Smooth muscle cell (in vitro differentiated cells): ENCODE measurements around the gene ANKHD1. TPM values are rescaled to one million over a fixed set of nuclear protein-coding genes. Genes with fewer than 3 reads are reported as not detected.

Experiments used
- DNase-seq: peaks from one replicate; lab custom pipeline; 2025; ENCODE audit not compliant: unreplicated experiment; lab: John Stamatoyannopoulos, UW
- H2AFZ ChIP-seq: fragments of 200-600 bp; sonication (generic); 2 replicates; pipeline ENCODE4 v1.6.0; 2016; ENCODE audit warnings: antibody characterized with exemption, low read depth, mild to moderate bottlenecking
- H3F3A ChIP-seq: fragments of 200-600 bp; sonication (generic); 2 replicates; pipeline ENCODE4 v1.6.0; 2017; ENCODE audit warnings: antibody characterized with exemption, low read depth
- H3K27ac ChIP-seq: fragments of 200-600 bp; sonication (generic); 2 replicates; pipeline ENCODE4 v1.5.1; 2016; ENCODE audit warnings: low read depth, mild to moderate bottlenecking
- H3K27me3 ChIP-seq: fragments of 200-600 bp; sonication (generic); 2 replicates; pipeline ENCODE4 v1.6.1; 2016; ENCODE audit warnings: low read depth, mild to moderate bottlenecking
- H3K36me3 ChIP-seq: fragments of 200-600 bp; sonication (generic); 2 replicates; pipeline ENCODE4 v1.5.1; 2016; ENCODE audit warnings: low read depth
- H3K4me1 ChIP-seq: fragments of 200-600 bp; sonication (generic); 2 replicates; pipeline ENCODE4 v1.5.1; 2016; ENCODE audit warnings: low read depth
- H3K4me2 ChIP-seq: fragments of 200-600 bp; sonication (generic); 2 replicates; pipeline ENCODE4 v1.6.0; 2016; ENCODE audit warnings: mild to moderate bottlenecking
- H3K4me3 ChIP-seq: fragments of 200-600 bp; sonication (generic); 2 replicates; pipeline ENCODE4 v1.5.1; 2016; ENCODE audit warnings: mild to moderate bottlenecking
- H3K79me2 ChIP-seq: fragments of 200-600 bp; sonication (generic); 2 replicates; pipeline ENCODE4 v1.6.0; 2016; ENCODE audit warnings: low read depth, mild to moderate bottlenecking
- H3K9ac ChIP-seq: fragments of 200-600 bp; sonication (generic); 2 replicates; pipeline ENCODE4 v1.6.0; 2016; ENCODE audit warnings: low read depth
- H3K9me3 ChIP-seq: fragments of 200-600 bp; sonication (generic); replicated peaks from 2 replicates; pipeline ENCODE4 v1.5.1; 2016; ENCODE audit warnings: low read depth
- H4K20me1 ChIP-seq: fragments of 200-600 bp; sonication (generic); 2 replicates; pipeline ENCODE4 v1.6.0; 2016; ENCODE audit warnings: low read depth
- WGBS: methylation state at CpG from one replicate; pipeline ENCODE4 v1.1.7; 2016; ENCODE audit warnings: low lambda C conversion rate; 5-methylcytosine and 5-hydroxymethylcytosine counted together
- polyA plus RNA-seq: library from polyadenylated mRNA; unstranded; fragments of >200 nt; fragmentation: Nextera tagmentation; extraction: Ambion mirVana; gene quantifications from 2 replicates; pipeline ENCODE4 v1.2.1, GENCODE V29; 2016
- total RNA-seq: library from RNA; depleted of rRNA; stranded (reverse); fragments of >200 nt; gene quantifications from 2 replicates; pipeline ENCODE4 v1.2.3, GENCODE V29; 2014
- TF ChIP-seq, protein P1 (sequence below): fragments of 200-600 bp; sonication (generic); IDR thresholded peaks from 2 replicates; pipeline ENCODE4 v1.5.1; 2017; ENCODE audit warnings: borderline replicate concordance, mild to moderate bottlenecking, antibody characterized with exemption; ENCODE audit not compliant: insufficient read depth, poor library complexity, severe bottlenecking

Gene ANKHD1, protein sequence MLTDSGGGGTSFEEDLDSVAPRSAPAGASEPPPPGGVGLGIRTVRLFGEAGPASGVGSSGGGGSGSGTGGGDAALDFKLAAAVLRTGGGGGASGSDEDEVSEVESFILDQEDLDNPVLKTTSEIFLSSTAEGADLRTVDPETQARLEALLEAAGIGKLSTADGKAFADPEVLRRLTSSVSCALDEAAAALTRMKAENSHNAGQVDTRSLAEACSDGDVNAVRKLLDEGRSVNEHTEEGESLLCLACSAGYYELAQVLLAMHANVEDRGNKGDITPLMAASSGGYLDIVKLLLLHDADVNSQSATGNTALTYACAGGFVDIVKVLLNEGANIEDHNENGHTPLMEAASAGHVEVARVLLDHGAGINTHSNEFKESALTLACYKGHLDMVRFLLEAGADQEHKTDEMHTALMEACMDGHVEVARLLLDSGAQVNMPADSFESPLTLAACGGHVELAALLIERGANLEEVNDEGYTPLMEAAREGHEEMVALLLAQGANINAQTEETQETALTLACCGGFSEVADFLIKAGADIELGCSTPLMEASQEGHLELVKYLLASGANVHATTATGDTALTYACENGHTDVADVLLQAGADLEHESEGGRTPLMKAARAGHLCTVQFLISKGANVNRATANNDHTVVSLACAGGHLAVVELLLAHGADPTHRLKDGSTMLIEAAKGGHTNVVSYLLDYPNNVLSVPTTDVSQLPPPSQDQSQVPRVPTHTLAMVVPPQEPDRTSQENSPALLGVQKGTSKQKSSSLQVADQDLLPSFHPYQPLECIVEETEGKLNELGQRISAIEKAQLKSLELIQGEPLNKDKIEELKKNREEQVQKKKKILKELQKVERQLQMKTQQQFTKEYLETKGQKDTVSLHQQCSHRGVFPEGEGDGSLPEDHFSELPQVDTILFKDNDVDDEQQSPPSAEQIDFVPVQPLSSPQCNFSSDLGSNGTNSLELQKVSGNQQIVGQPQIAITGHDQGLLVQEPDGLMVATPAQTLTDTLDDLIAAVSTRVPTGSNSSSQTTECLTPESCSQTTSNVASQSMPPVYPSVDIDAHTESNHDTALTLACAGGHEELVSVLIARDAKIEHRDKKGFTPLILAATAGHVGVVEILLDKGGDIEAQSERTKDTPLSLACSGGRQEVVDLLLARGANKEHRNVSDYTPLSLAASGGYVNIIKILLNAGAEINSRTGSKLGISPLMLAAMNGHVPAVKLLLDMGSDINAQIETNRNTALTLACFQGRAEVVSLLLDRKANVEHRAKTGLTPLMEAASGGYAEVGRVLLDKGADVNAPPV (N-terminal part only)
- total RNA-seq (45.7 and 56.1 TPM in 2 replicates), polyA plus RNA-seq (37.9 and 50.0 TPM in 2 replicates)

DNA sequence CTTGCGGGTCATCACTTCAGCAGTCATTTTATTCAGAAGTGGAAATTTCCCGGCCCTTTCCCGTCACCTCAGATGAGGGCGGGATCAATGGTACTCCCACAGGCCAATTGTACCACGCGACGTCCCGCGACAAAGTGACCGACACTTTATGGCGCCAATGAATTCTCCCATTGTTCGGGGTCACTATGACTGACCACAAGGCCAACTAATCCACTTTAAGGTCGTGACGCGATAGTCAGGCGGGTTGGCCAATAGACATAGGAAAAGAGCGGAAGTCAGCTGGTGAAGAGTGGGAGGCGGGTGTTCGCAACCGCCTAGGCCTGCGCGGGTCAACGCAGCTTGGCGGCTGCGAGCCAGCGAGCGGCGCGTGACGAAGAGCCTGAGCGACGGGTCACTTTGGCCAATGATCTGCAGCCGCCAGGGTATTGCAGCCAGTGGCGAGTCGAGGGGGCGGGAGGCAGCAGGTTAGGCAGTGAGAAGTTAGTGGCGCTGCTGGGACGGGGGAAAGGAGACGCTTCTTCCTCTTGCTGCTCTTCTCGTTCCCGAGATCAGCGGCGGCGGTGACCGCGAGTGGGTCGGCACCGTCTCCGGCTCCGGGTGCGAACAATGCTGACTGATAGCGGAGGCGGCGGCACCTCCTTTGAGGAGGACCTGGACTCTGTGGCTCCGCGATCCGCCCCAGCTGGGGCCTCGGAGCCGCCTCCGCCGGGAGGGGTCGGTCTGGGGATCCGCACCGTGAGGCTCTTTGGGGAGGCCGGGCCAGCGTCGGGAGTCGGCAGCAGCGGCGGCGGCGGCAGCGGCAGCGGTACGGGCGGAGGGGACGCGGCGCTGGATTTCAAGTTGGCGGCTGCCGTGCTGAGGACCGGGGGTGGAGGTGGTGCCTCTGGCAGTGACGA lies at the start of gene ANKHD1:
Gene ANKHD1 (plus strand): TSS at position 472 of the 896 bp plus-strand sequence. CDS start 135 bp downstream, at position 607.
- Histone ChIP-seq H3F3A (peaks cover 4% of the 10 kb centered on the region), H3K79me2 (peaks cover 54% of the 10 kb centered on the region), H3K27ac (peak within 1 kb of the TSS; percentile 88), H3K4me1 (peaks cover 10% of the 10 kb centered on the region), H3K27me3 (no peaks in the 10 kb centered on the region), H3K36me3 (no peaks in the 10 kb centered on the region), H3K9ac (peak within 1 kb of the TSS; percentile 92), H3K4me2 (peak within 1 kb of the TSS; percentile 93), H3K4me3 (peak within 1 kb of the TSS; percentile 94), H2AFZ (peak within 1 kb of the TSS; percentile 71), H3K9me3 (no peaks in the 10 kb centered on the region), H4K20me1 (peaks cover 48% of the 10 kb centered on the region)
- DNase-seq, result peak; percentile 86
- TF ChIP-seq, protein P1, sequence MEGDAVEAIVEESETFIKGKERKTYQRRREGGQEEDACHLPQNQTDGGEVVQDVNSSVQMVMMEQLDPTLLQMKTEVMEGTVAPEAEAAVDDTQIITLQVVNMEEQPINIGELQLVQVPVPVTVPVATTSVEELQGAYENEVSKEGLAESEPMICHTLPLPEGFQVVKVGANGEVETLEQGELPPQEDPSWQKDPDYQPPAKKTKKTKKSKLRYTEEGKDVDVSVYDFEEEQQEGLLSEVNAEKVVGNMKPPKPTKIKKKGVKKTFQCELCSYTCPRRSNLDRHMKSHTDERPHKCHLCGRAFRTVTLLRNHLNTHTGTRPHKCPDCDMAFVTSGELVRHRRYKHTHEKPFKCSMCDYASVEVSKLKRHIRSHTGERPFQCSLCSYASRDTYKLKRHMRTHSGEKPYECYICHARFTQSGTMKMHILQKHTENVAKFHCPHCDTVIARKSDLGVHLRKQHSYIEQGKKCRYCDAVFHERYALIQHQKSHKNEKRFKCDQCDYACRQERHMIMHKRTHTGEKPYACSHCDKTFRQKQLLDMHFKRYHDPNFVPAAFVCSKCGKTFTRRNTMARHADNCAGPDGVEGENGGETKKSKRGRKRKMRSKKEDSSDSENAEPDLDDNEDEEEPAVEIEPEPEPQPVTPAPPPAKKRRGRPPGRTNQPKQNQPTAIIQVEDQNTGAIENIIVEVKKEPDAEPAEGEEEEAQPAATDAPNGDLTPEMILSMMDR, result no peak
- 2% methylated on average over 82 of the region's 83 CpGs for WGBS

DNA sequence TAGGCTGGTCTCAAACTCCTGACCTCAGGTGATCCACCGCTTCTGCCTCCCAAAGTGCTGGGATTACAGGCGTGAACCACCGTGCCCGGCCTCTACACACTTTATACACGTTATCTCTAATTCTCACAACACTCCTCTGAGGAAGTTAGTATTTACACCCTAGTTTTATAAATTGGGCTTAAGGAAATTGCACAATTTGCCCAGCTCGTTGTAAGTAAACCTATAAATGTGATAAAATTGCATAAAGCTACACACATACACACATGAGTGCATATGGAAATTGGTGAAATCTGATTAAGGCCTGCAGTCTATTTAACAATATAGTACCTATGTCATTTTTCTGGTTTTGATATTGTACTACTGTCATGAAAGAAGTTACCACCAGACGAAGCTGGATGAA lies 46.1 kb upstream of the ANKHD1 start:
- Histone ChIP-seq H4K20me1 (no peaks in the 10 kb centered on the region), H3K4me2 (no peak overlapping the region), H3F3A (no peaks in the 10 kb centered on the region), H3K4me3 (no peak overlapping the region), H3K9me3 (no peaks in the 10 kb centered on the region), H3K9ac (no peak overlapping the region), H2AFZ (no peak overlapping the region), H3K79me2 (no peaks in the 10 kb centered on the region), H3K36me3 (no peaks in the 10 kb centered on the region), H3K4me1 (no peaks in the 10 kb centered on the region), H3K27me3 (no peaks in the 10 kb centered on the region), H3K27ac (no peak overlapping the region)
- WGBS, result 87% methylated on average over 7 of the region's 7 CpGs
- TF ChIP-seq, protein P1, result no peak
- no peak for DNase-seq

DNA sequence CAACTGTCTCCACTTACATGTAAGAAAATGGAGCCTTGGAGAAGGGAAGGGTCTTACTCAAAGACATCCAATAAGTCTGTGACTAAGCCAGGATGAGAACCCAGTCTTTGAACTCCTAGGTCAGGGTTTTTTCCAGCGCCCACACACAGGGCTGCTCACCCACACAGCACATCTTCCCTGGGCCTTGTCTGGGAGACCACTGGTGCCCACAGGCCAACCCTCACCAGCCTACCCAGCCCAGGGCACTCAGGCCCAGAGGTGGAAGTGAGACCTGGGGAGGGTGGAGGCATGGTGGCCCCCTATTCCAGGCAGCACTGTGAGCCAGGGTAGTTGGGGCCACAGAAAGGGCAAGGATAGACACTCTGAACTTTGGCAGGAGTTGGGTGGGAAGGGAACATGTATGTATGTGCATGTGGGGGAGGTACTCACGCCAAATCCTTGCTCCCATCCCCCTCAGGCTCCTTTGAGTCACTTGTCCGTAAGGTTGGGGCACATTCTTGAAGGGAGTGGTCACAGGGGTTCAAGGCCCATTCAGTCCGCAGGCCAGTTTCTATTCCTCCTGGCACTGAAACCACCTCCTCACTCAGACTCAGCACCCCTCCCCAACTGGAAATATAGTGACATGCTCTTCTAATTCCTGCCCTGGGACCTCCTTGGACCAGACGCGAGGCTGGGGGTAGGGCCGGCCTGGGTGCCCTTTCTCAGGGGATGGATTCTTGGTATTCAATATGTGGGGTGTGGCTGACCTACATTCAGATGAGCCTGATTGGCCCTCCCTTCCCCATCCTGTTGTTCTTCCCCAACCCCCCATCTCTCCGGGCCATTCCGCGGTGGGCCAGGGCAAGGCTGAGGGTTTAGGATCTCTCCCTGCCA lies 44.5 kb upstream of the ANKHD1 start:
- H3K4me2 ChIP-seq, result no peak overlapping the region
- no peaks in the 10 kb centered on the region for H3K27me3 ChIP-seq
- no peak overlapping the region for H3K9ac ChIP-seq
- H2AFZ ChIP-seq, result peak overlapping the region; percentile 34
- no peaks in the 10 kb centered on the region for H3K4me1 ChIP-seq
- 54% methylated on average over 10 of the region's 10 CpGs for WGBS
- H3K4me3 ChIP-seq, result no peak overlapping the region
- TF ChIP-seq, protein P1, result no peak
- H3K36me3 ChIP-seq, result no peaks in the 10 kb centered on the region
- no peaks in the 10 kb centered on the region for H3K79me2 ChIP-seq
- no peaks in the 10 kb centered on the region for H4K20me1 ChIP-seq
- H3K9me3 ChIP-seq, result no peaks in the 10 kb centered on the region
- no peaks in the 10 kb centered on the region for H3F3A ChIP-seq
- DNase-seq, result no peak
- no peak overlapping the region for H3K27ac ChIP-seq
